Measurements from ENCODE around the gene GCHFR.

DNA sequence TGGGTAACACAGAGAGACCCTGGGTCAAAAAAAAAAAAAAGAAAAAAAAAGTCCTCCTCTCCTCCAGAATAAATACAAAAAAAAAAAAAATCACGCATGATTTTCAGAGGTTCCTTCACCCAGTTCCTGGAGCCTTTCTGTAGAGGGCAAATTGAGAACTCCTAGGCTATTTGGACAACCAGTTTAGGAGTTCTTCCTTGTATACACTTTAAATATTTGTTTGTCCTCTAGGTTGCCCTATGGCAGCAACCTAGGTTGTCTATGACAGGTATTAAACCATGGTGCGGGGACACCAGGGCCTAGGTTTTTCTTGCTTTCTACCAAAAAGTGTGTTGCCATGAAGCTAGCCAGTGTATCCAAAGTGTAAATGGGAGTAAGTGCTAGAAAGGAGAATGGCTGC is 39.2 kb downstream of the GCHFR start:
- TF ChIP-seq POLR2AphosphoS5 (IDR thresholded peaks at IDR 0.05) (no peak), POLR2A (IDR thresholded peaks at IDR 0.05) (no peak)
- TF ChIP-seq, protein P1, sequence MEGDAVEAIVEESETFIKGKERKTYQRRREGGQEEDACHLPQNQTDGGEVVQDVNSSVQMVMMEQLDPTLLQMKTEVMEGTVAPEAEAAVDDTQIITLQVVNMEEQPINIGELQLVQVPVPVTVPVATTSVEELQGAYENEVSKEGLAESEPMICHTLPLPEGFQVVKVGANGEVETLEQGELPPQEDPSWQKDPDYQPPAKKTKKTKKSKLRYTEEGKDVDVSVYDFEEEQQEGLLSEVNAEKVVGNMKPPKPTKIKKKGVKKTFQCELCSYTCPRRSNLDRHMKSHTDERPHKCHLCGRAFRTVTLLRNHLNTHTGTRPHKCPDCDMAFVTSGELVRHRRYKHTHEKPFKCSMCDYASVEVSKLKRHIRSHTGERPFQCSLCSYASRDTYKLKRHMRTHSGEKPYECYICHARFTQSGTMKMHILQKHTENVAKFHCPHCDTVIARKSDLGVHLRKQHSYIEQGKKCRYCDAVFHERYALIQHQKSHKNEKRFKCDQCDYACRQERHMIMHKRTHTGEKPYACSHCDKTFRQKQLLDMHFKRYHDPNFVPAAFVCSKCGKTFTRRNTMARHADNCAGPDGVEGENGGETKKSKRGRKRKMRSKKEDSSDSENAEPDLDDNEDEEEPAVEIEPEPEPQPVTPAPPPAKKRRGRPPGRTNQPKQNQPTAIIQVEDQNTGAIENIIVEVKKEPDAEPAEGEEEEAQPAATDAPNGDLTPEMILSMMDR (IDR thresholded peaks at IDR 0.05): no peak

All from suprapubic skin (tissue), 4 donors.